Mucosa of rectum (tissue), 2 donors: ENCODE data around the gene RBM43.
"Not testable (repeated sequence)": the region's sequence is repeated elsewhere in the genome, so short reads cannot be mapped to it uniquely, and the experiment has no call there.

Experiments used
- H3K27ac ChIP-seq, 2 donors: one replicate each; pipeline ENCODE4 v1.7.0; 2013; ENCODE audit warnings: inconsistent platforms in 2 of 2, low read depth in 2 of 2, low read length in 2 of 2
- H3K27me3 ChIP-seq, 2 donors: one replicate each; pipeline ENCODE4 v1.7.0; 2013; ENCODE audit warnings: low read length in 2 of 2; ENCODE audit not compliant: control insufficient read depth in 2 of 2, insufficient read depth in 2 of 2
- H3K36me3 ChIP-seq, 2 donors: one replicate each; pipeline ENCODE4 v1.7.0; 2013; ENCODE audit warnings: low read length in 2 of 2; ENCODE audit not compliant: control insufficient read depth in 2 of 2, insufficient read depth in 2 of 2
- H3K4me1 ChIP-seq, 2 donors: one replicate each; pipeline ENCODE4 v1.7.0; 2013; ENCODE audit warnings: low read length in 2 of 2, mild to moderate bottlenecking in 1 of 2; ENCODE audit not compliant: control insufficient read depth in 2 of 2, insufficient read depth in 2 of 2
- H3K4me3 ChIP-seq, 2 donors: one replicate each; pipeline ENCODE4 v1.7.0; 2013; ENCODE audit warnings: low read length in 2 of 2
- H3K9ac ChIP-seq, 2 donors: one replicate each; pipeline ENCODE4 v1.7.0; 2013; ENCODE audit warnings: low read length in 2 of 2, low read depth in 1 of 2, mild to moderate bottlenecking in 1 of 2
- H3K9me3 ChIP-seq, 2 donors: one replicate each; pipeline ENCODE4 v1.7.0; 2013; ENCODE audit warnings: low read length in 2 of 2; ENCODE audit not compliant: control insufficient read depth in 2 of 2
- donor health status: healthy.
- donor health status: Normal muscosa, but diverticular disease.

The RBM43 gene

DNA sequence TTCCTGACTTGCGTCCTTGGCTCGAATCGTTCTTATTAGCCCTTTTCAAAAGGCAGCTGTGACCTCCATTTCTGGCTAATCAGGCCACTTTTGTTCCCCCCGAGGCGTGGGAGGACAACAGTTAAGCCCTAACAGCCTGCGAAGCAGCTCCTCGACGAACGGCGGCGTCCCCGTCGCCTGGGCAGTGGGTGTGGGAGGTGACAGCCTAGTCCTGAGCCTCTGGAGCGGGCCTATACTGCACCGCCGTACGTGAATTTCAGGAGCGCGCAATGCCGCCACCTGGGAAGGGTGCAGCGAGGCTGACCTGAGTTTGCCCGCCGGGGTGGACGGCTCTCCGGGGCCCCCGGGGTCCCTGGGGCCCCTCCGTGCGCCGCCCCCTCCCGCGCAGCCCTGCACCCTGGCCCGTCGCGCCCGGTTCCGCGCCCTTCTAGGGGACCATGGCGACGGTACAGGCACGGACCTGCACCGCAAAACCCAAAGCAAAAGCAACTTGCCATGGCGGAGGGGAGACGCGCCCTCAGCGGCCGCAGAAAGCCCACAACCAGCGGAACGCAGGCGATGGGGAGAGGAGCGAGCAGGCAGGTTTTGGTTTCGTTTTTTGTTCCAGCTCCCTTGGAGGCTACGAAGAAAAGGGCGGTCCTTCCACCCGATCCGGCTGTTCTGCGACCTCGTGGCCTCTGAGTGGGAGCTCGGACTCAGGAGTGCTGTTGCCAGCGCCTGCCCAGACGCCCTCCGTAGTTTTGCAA lies at the start of gene RBM43:
Gene RBM43 (minus strand): TSS at position 633 of the 746 bp plus-strand sequence. CDS start 136 bp downstream, at position 497.
- Histone ChIP-seq H3K4me1 (peaks cover 3 to 5% of the 10 kb centered on the region in 2 donors), H3K27ac (peak within 1 kb of the TSS; percentile 87 to 95), H3K27me3 (no peaks in the 10 kb centered on the region), H3K9me3 (no peaks in the 10 kb centered on the region), H3K36me3 (no peaks in the 10 kb centered on the region), H3K4me3 (peak within 1 kb of the TSS; percentile 74 to 85), H3K9ac (peak within 1 kb of the TSS; percentile 84 to 97)

DNA sequence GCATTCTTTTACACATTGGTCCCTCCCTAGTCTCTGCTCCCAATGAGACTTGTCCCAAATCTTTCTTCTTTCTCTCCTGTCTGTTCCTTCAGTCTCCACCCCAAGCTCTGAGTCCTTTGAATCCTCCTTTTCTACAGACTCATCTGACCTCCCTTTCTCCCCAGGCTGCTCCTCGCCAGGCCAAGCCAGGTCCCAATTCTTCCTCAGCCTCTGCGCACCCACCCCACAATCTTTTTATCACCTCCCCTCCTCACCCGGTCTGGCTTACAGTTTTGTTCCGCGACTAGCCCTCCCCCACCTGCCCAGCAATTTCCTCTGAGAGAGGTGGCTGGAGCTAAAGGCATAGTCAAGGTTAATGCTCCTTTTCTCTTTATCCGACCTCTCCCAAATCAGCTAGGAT lies 48.6 kb upstream of the RBM43 start:
- H3K4me3 ChIP-seq, H3K4me1 ChIP-seq, H3K36me3 ChIP-seq, H3K27me3 ChIP-seq, H3K9ac ChIP-seq, H3K27ac ChIP-seq, H3K9me3 ChIP-seq: not testable (repeated sequence)

DNA sequence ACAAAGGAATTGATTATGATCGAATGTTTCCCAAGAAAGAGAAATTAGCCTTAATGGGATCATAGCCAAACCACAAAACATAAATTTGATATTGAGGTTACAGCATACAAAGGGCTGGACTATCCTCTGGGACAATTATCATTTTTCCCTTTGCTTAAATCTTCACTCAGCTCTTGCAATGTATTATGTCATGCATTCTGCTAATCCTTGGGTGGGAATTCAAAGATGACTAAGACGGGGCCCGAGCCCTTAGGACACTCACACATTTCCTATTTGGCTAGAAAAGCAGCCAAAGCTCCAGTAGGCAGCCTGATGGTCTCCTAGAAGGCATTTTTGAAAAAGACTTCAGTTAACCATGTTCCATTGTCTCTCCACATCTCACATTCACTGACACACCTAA lies 45.0 kb upstream of the RBM43 start:
- no peak overlapping the region for H3K4me3 ChIP-seq
- H3K4me1 ChIP-seq: no peaks in the 10 kb centered on the region
- no peaks in the 10 kb centered on the region for H3K36me3 ChIP-seq
- H3K27me3 ChIP-seq: no peaks in the 10 kb centered on the region
- no peak overlapping the region for H3K9ac ChIP-seq
- H3K9me3 ChIP-seq: no peaks in the 10 kb centered on the region
- H3K27ac ChIP-seq: no peak overlapping the region

DNA sequence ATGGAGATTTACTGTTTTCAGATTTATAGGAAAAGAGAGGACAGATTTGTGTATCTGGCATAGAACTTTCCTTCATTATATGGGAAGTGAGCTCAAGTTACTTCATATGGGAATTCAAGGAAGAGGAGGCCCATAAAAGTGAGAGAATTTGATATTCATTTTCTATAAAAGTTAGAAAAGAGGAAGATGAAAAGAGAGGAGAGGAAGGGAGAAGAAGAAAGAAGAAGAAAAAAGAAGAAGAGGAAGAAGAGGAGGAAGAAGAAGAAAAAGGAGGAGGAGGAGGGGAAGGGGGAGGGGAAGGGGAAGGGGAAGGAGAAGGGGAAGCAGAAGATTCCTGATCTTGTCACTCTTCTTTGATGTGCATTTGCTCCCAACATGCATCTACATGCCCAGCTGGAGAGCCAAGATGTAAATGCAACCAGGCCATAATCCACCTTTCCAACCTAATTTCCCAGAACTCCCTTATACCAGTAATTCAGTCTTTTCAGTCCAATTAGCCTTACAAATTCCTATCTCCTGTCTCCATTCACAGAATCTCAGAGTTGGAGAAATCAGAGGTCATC lies 43.5 kb upstream of the RBM43 start:
- Histone ChIP-seq H3K9ac (no peak overlapping the region), H3K4me3 (no peak overlapping the region), H3K27ac (no peak overlapping the region), H3K4me1 (no peaks in the 10 kb centered on the region), H3K9me3 (no peaks in the 10 kb centered on the region), H3K27me3 (no peaks in the 10 kb centered on the region), H3K36me3 (no peaks in the 10 kb centered on the region)

DNA sequence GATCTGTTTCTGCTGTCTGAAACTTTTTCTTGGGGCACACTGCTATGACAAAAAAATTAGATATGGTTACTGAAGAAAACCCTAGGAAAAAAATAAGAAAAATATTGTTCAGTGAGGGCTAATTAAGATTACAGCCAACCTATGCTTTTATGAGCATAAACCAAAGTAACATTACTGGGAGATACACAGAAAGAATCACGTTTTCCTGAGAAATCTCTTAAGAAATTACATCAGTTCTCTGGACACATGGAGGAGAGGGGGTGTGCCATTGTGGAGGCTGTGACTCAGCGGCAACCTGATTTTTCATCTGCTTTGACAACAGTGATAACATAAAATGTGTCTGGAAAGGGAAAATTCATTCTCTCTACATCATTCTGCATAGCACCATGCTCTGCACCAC lies 41.2 kb upstream of the RBM43 start:
- no peaks in the 10 kb centered on the region for H3K9me3 ChIP-seq
- no peaks in the 10 kb centered on the region for H3K4me1 ChIP-seq
- H3K27me3 ChIP-seq: no peaks in the 10 kb centered on the region
- H3K36me3 ChIP-seq: no peaks in the 10 kb centered on the region
- H3K4me3 ChIP-seq: no peak overlapping the region
- no peak overlapping the region for H3K9ac ChIP-seq
- H3K27ac ChIP-seq: no peak overlapping the region

DNA sequence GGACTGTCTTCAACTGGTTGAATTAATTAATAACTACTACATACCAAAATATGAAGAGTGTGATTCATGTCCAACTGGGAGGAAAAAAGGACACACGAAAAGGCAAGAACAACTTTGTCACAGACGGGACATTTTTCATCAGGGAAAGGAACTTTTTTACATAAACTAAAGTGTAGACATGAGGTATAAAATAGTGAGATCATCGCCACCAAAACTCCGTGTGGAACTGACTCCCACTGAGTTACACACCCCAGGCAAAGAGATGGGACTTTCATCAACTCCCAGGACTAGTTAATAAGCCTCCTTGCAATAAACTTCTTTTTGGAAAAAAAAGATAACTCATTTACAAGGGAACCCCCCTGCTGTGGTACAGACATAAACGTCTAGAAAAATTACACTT lies 40.7 kb upstream of the RBM43 start:
- no peaks in the 10 kb centered on the region for H3K4me1 ChIP-seq
- no peaks in the 10 kb centered on the region for H3K27me3 ChIP-seq
- H3K27ac ChIP-seq: no peak overlapping the region
- H3K36me3 ChIP-seq: no peaks in the 10 kb centered on the region
- H3K9me3 ChIP-seq: no peaks in the 10 kb centered on the region
- no peak overlapping the region for H3K9ac ChIP-seq
- H3K4me3 ChIP-seq: no peak overlapping the region

DNA sequence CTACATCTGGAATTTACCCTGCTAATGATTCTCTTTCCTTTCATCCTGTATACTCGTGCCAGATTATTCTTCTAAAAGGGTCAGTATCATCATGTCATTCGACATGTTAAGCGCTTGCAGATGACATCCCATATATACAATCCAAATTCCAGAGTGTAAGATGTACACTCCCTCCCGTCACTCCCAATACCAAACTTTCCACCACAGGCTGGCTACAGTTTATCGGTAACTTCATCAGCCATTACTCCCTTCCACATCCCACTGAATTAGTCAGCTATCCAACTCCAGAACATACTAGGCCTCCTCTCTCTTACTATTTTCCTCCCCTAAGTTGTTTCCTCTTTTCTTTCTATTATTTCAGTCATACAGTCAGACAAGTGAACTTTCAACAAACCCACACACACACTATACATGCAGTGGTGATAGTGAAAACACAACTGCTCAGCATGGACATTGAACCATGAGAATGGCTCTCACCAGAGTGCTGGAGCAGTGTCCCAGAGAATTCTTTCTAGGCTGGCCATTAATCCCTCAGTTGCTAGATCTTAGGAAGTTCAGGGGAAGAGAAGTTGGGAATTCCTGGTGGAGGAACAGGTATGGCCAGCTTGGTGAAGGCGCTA lies 38.4 kb upstream of the RBM43 start:
- no peaks in the 10 kb centered on the region for H3K9me3 ChIP-seq
- no peak overlapping the region for H3K9ac ChIP-seq
- no peak overlapping the region for H3K4me3 ChIP-seq
- no peak overlapping the region for H3K27ac ChIP-seq
- no peaks in the 10 kb centered on the region for H3K36me3 ChIP-seq
- H3K27me3 ChIP-seq: no peaks in the 10 kb centered on the region
- H3K4me1 ChIP-seq: no peaks in the 10 kb centered on the region

DNA sequence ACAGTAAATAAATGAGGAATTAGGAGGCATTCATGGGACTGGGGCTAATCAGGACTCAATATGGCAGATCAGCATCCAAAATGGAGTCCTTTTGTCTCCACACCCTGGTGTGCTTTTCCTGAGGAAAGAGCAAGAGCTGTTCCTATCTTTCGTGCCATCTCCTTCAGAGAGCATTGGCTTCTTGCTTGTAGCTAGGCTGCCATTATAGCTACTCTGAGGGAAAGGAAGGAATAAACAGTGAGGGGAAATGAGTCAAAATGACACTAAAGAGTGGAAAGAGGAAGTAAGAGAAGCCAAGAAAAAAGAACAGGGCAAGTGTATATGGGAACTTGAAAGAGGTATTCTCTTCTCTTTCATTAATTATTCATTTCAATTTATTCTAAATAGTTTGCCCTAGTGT lies 36.2 kb upstream of the RBM43 start:
- H3K27ac ChIP-seq: no peak overlapping the region
- no peaks in the 10 kb centered on the region for H3K36me3 ChIP-seq
- H3K9me3 ChIP-seq: no peaks in the 10 kb centered on the region
- no peak overlapping the region for H3K4me3 ChIP-seq
- H3K4me1 ChIP-seq: no peaks in the 10 kb centered on the region
- H3K27me3 ChIP-seq: no peaks in the 10 kb centered on the region
- H3K9ac ChIP-seq: no peak overlapping the region

DNA sequence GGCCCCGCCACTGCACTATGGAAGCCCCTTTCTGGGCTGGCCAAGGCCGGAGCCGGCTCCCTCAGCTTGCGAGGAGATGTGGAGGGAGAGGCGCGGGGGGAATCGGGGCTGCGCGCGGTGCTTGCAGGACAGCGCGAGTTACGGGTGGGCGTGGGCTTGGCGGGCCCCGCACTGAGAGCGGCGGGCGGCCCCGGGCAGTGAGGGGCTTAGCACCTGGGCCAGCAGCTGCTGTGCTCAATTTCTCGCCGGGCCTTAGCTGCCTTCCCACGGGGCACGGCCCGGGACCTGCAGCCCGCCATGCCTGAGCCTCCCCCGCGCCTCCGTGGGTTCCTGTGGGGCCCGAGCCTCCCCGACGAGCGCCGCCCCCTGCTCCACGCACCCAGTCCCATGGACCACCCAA lies 34.3 kb upstream of the RBM43 start:
- H3K27me3 ChIP-seq, H3K4me3 ChIP-seq, H3K4me1 ChIP-seq, H3K36me3 ChIP-seq, H3K27ac ChIP-seq, H3K9ac ChIP-seq, H3K9me3 ChIP-seq: not testable (repeated sequence)

DNA sequence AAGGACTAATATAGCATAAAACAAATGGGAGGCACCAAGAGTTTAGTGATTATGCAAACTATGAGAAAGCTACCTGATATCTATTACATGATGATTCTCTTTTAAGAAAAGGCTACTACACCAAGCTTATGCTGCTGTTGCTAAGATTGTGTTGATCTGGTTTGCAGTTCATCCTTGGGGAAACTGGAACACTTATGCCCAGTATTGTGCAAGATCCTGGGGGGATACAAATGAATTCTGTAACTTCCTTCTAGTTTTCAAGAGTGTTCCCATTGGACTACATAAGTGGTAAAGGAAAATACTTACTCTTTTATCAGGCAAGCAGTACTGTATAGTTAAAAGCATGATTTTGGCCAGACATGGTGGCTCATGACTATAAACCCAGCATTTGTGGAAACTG lies 30.9 kb upstream of the RBM43 start:
- no peak overlapping the region for H3K4me3 ChIP-seq
- no peak overlapping the region for H3K9ac ChIP-seq
- H3K27me3 ChIP-seq: no peaks in the 10 kb centered on the region
- no peaks in the 10 kb centered on the region for H3K36me3 ChIP-seq
- H3K27ac ChIP-seq: no peak overlapping the region
- H3K4me1 ChIP-seq: peaks cover 0 to 3% of the 10 kb centered on the region in 2 donors
- H3K9me3 ChIP-seq: no peaks in the 10 kb centered on the region
